Vagina (tissue), 2 donors: ENCODE results near the gene FGF19. TPM values are rescaled to one million over a fixed set of nuclear protein-coding genes. Genes with fewer than 3 reads are reported as not detected.

ENCODE experiments used
- DNase-seq, 2 donors: peaks; one replicate each; pipeline ENCODE4 v3.0.0-alpha.2; 2017; ENCODE audit errors: extremely low spot score in 2 of 2
- H3K27ac ChIP-seq: fragments of 200-600 bp; sonication (generic); one replicate; pipeline ENCODE4 v1.5.1; 2019
- H3K27me3 ChIP-seq: fragments of 200-600 bp; sonication (generic); one replicate; pipeline ENCODE4 v1.5.1; 2019
- H3K36me3 ChIP-seq, 2 donors: fragments of 200-600 bp; sonication (generic); one replicate each; pipeline ENCODE4 v1.5.1; 2017 to 2019
- H3K4me1 ChIP-seq: fragments of 200-600 bp; sonication (generic); one replicate; pipeline ENCODE4 v1.5.1; 2019
- H3K4me3 ChIP-seq, 2 donors: fragments of 200-600 bp; sonication (generic); 1 replicate in 1 of 2; 2 replicates in 1 of 2; pipeline ENCODE4 v1.5.1; 2016 to 2019
- H3K9me3 ChIP-seq: fragments of 200-600 bp; sonication (generic); one replicate; pipeline ENCODE4 v1.5.1; 2019
- CTCF ChIP-seq, 3 experiments: fragments of 450-650 bp in 2 of 3; fragments of 200-600 bp in 1 of 3; sonication (generic) in 1 of 3; IDR thresholded peaks; one replicate each; pipeline ENCODE4 v1.5.1; 2017 to 2019; ENCODE audit warnings: antibody characterized with exemption in 3 of 3, mild to moderate bottlenecking in 2 of 3, moderate library complexity in 2 of 3
- POLR2A ChIP-seq, 2 donors: fragments of 450-650 bp; IDR thresholded peaks; one replicate each; pipeline ENCODE4 v1.6.1; 2017; ENCODE audit warnings: antibody characterized with exemption in 2 of 2, mild to moderate bottlenecking in 2 of 2, moderate library complexity in 2 of 2
- POLR2AphosphoS5 ChIP-seq, 2 donors: sonication (generic); formaldehyde crosslinking; IDR thresholded peaks; one replicate each; pipeline ENCODE4 v1.9.0; 2017; ENCODE audit warnings: antibody characterized with exemption in 2 of 2, mild to moderate bottlenecking in 2 of 2, low read depth in 1 of 2; ENCODE audit not compliant: insufficient read depth in 1 of 2
- intact Hi-C: fragments of 100-400 bp; cut with DNase I; formaldehyde crosslinking; loops from one replicate; pipeline ENCODE4 v1.15.1; 2023
- total RNA-seq: library from RNA; depleted of rRNA; stranded (reverse); fragments of >200 nt; gene quantifications from one replicate; pipeline ENCODE4 v1.2.3, GENCODE V29; 2016

Gene FGF19
- total RNA-seq, 1 donor from 2014 or later = not detected

- no peak for DNase-seq
- intact Hi-C loops = no loop called here
- Histone ChIP-seq H3K27ac (no peak overlapping the region), H3K4me3 (no peak overlapping the region), H3K9me3 (no peaks in the 10 kb centered on the region), H3K4me1 (no peaks in the 10 kb centered on the region), H3K36me3 (no peaks in the 10 kb centered on the region), H3K27me3 (no peaks in the 10 kb centered on the region)
- TF ChIP-seq POLR2AphosphoS5 (IDR thresholded peaks at IDR 0.05; ENCODE audit: insufficient read depth in 1 of 2, low read depth in 1 of 2) (no peak), CTCF (IDR thresholded peaks at IDR 0.05) (no peak), POLR2A (IDR thresholded peaks at IDR 0.05) (no peak)
Measured at GRCh38 chr11:69734367-69734766, 30.5 kb upstream of the FGF19 start.

- Histone ChIP-seq H3K36me3 (no peaks in the 10 kb centered on the region), H3K9me3 (no peaks in the 10 kb centered on the region), H3K27ac (no peak overlapping the region), H3K27me3 (no peaks in the 10 kb centered on the region), H3K4me3 (no peak overlapping the region), H3K4me1 (no peaks in the 10 kb centered on the region)
- TF ChIP-seq POLR2A (IDR thresholded peaks at IDR 0.05) (no peak), POLR2AphosphoS5 (IDR thresholded peaks at IDR 0.05; ENCODE audit: insufficient read depth in 1 of 2, low read depth in 1 of 2) (no peak), CTCF (IDR thresholded peaks at IDR 0.05) (no peak)
- intact Hi-C loops = no loop called here
- no peak for DNase-seq
Measured at GRCh38 chr11:69732910-69733309, 29.1 kb upstream of the FGF19 start.

- Histone ChIP-seq H3K9me3 (no peaks in the 10 kb centered on the region), H3K4me3 (no peak overlapping the region), H3K4me1 (no peaks in the 10 kb centered on the region), H3K36me3 (no peaks in the 10 kb centered on the region), H3K27me3 (no peaks in the 10 kb centered on the region), H3K27ac (no peak overlapping the region)
- intact Hi-C loops = no loop called here
- TF ChIP-seq CTCF (IDR thresholded peaks at IDR 0.05) = no peak
- no peak for TF ChIP-seq POLR2A (IDR thresholded peaks at IDR 0.05)
- no peak for TF ChIP-seq POLR2AphosphoS5 (IDR thresholded peaks at IDR 0.05; ENCODE audit: insufficient read depth in 1 of 2, low read depth in 1 of 2)
- DNase-seq = no peak
Measured at GRCh38 chr11:69731110-69731509, 27.3 kb upstream of the FGF19 start.

GRCh38 chr11:69730500-69730899 is 26.7 kb upstream of the FGF19 start:
- DNase-seq = no peak
- Histone ChIP-seq H3K27ac (no peak overlapping the region), H3K4me3 (no peak overlapping the region), H3K36me3 (no peaks in the 10 kb centered on the region), H3K4me1 (no peaks in the 10 kb centered on the region), H3K27me3 (no peaks in the 10 kb centered on the region), H3K9me3 (no peaks in the 10 kb centered on the region)
- TF ChIP-seq CTCF (IDR thresholded peaks at IDR 0.05) (no peak), POLR2A (IDR thresholded peaks at IDR 0.05) (no peak), POLR2AphosphoS5 (IDR thresholded peaks at IDR 0.05; ENCODE audit: insufficient read depth in 1 of 2, low read depth in 1 of 2) (no peak)
- intact Hi-C loops = no loop called here

GRCh38 chr11:69729252-69729651 is 25.4 kb upstream of the FGF19 start:
- H3K4me1 ChIP-seq = no peaks in the 10 kb centered on the region
- DNase-seq = no peak
- no peak overlapping the region for H3K27ac ChIP-seq
- H3K27me3 ChIP-seq = no peaks in the 10 kb centered on the region
- H3K9me3 ChIP-seq = no peaks in the 10 kb centered on the region
- no peaks in the 10 kb centered on the region for H3K36me3 ChIP-seq
- TF ChIP-seq CTCF (IDR thresholded peaks at IDR 0.05) (no peak), POLR2A (IDR thresholded peaks at IDR 0.05) (no peak), POLR2AphosphoS5 (IDR thresholded peaks at IDR 0.05; ENCODE audit: insufficient read depth in 1 of 2, low read depth in 1 of 2) (no peak)
- intact Hi-C loops = no loop called here
- no peak overlapping the region for H3K4me3 ChIP-seq
